ENCODE results near the gene CACNA1S. TPM values are rescaled to one million over a fixed set of nuclear protein-coding genes. Genes with fewer than 3 reads are reported as not detected.

CACNA1S gene
- total RNA-seq, 1 donor from 2014 or later: 0.11 TPM

DNA sequence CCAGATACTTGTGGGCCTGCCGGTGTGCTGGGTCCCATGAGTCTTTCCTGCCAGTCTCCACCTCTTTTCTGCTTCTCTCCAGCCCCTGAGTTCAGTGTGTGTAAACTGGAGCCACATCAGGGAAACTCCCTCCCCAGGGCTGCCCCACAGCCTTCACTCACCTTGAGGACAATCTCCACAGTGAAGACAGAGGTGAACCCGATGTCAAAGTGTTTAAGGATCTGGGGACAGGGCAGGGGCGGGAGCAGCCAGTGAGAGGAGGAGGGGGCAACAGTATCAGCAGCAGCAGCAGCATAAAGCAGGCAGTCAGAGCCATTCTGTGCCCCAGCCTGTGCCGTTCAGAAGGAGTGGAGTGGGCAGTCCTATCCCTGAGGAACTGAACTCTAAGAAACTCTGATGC is 43.2 kb downstream of the CACNA1S start:
- Histone ChIP-seq H4K20me1 (ENCODE audit: low read depth) (no peaks in the 10 kb centered on the region), H3K4me3 (no peak overlapping the region), H3K36me3 (no peaks in the 10 kb centered on the region), H3K79me2 (ENCODE audit: low read depth) (no peaks in the 10 kb centered on the region), H3K27ac (no peak overlapping the region), H3K27me3 (no peaks in the 10 kb centered on the region), H3F3A (ENCODE audit: low read depth) (no peaks in the 10 kb centered on the region), H3K4me1 (peaks cover 8% of the 10 kb centered on the region), H3K4me2 (peak overlapping the region; percentile 24), H3K9ac (no peak overlapping the region), H3K9me3 (ENCODE audit: low read depth) (no peaks in the 10 kb centered on the region), H2AFZ (replicated peaks) (peak overlapping the region; percentile 79)
- no peak for DNase-seq (ENCODE audit: low spot score)
- H3K9me3 Mint-ChIP-seq: no peaks in the 10 kb centered on the region
- TF ChIP-seq EZH2phosphoT487 (IDR thresholded peaks at IDR 0.05) (no peak), EZH2 (IDR thresholded peaks at IDR 0.05) (no peak)
- TF ChIP-seq, protein P1, sequence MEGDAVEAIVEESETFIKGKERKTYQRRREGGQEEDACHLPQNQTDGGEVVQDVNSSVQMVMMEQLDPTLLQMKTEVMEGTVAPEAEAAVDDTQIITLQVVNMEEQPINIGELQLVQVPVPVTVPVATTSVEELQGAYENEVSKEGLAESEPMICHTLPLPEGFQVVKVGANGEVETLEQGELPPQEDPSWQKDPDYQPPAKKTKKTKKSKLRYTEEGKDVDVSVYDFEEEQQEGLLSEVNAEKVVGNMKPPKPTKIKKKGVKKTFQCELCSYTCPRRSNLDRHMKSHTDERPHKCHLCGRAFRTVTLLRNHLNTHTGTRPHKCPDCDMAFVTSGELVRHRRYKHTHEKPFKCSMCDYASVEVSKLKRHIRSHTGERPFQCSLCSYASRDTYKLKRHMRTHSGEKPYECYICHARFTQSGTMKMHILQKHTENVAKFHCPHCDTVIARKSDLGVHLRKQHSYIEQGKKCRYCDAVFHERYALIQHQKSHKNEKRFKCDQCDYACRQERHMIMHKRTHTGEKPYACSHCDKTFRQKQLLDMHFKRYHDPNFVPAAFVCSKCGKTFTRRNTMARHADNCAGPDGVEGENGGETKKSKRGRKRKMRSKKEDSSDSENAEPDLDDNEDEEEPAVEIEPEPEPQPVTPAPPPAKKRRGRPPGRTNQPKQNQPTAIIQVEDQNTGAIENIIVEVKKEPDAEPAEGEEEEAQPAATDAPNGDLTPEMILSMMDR (IDR thresholded peaks at IDR 0.05): no peak
- no peaks in the 10 kb centered on the region for H3K36me3 Mint-ChIP-seq
- H3K27me3 Mint-ChIP-seq (ENCODE audit: insufficient read depth, low read depth): peaks cover 25% of the 10 kb centered on the region
- H3K27ac Mint-ChIP-seq: peak overlapping the region; percentile 81
- H3K4me3 Mint-ChIP-seq: no peak overlapping the region
- peaks cover 33% of the 10 kb centered on the region for H3K4me1 Mint-ChIP-seq

DNA sequence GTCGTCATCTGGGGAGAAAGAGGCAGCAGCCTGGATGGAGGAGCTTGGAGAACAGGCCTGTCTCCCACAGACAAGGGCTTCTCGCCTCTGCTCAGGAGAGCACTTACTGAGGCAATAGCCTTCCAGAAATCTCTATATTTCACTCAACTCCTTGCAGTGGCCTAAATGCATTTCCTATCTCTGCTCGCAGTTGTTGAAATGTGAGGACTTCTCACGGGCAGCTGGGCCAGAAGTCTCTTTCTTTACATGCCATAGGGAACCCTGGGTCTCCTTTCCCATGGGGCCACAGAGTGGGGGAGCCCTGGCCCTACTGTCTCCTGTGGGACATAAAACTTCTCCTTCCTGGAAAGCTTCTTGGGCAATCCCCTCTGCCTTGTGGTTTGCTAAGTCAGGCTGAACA is 45.2 kb downstream of the CACNA1S start:
- TF ChIP-seq EZH2 (IDR thresholded peaks at IDR 0.05): no peak
- TF ChIP-seq, protein P1 (IDR thresholded peaks at IDR 0.05): no peak
- TF ChIP-seq EZH2phosphoT487 (IDR thresholded peaks at IDR 0.05): no peak
- Mint-ChIP-seq H3K27ac (no peak overlapping the region), H3K9me3 (no peaks in the 10 kb centered on the region), H3K36me3 (no peaks in the 10 kb centered on the region), H3K4me3 (no peak overlapping the region), H3K4me1 (peaks cover 43% of the 10 kb centered on the region), H3K27me3 (ENCODE audit: insufficient read depth, low read depth) (peaks cover 19% of the 10 kb centered on the region)
- H3K9me3 ChIP-seq (ENCODE audit: low read depth): no peaks in the 10 kb centered on the region
- peaks cover 19% of the 10 kb centered on the region for H3K4me1 ChIP-seq
- no peaks in the 10 kb centered on the region for H3K36me3 ChIP-seq
- DNase-seq (ENCODE audit: low spot score): no peak
- no peaks in the 10 kb centered on the region for H3F3A ChIP-seq (ENCODE audit: low read depth)
- no peak overlapping the region for H3K9ac ChIP-seq
- no peak overlapping the region for H3K27ac ChIP-seq
- H3K27me3 ChIP-seq: no peaks in the 10 kb centered on the region
- no peak overlapping the region for H2AFZ ChIP-seq (replicated peaks)
- H3K79me2 ChIP-seq (ENCODE audit: low read depth): no peaks in the 10 kb centered on the region
- H3K4me2 ChIP-seq: no peak overlapping the region
- no peaks in the 10 kb centered on the region for H4K20me1 ChIP-seq (ENCODE audit: low read depth)
- no peak overlapping the region for H3K4me3 ChIP-seq

DNA sequence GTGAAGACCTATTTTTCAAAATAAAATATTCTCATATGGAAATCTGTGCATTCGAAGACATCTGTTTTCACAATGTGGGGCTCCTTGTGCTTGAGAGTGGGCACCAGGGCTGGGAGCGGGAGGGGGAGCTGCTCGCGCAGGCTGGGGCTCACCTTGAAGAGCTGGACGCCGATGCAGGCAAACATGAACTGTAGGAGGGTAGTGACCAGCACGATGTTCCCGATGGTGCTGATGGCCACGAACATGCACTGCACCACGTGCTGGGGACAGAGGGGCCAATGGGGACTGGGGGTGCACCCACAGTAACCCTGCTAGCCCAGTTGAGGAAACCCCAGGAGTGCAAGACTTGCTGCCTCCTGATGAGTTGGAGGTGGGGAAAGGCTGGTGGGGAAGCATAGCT is 46.5 kb downstream of the CACNA1S start:
- no peaks in the 10 kb centered on the region for H3F3A ChIP-seq (ENCODE audit: low read depth)
- H3K4me3 Mint-ChIP-seq: no peak overlapping the region
- H3K9ac ChIP-seq: no peak overlapping the region
- peaks cover 19% of the 10 kb centered on the region for H3K4me1 ChIP-seq
- no peaks in the 10 kb centered on the region for H3K27me3 ChIP-seq
- no peak overlapping the region for H3K4me2 ChIP-seq
- no peaks in the 10 kb centered on the region for H3K9me3 Mint-ChIP-seq
- H3K27ac Mint-ChIP-seq: no peak overlapping the region
- peaks cover 42% of the 10 kb centered on the region for H3K4me1 Mint-ChIP-seq
- no peaks in the 10 kb centered on the region for H3K9me3 ChIP-seq (ENCODE audit: low read depth)
- no peak overlapping the region for H2AFZ ChIP-seq (replicated peaks)
- H3K4me3 ChIP-seq: no peak overlapping the region
- H3K36me3 ChIP-seq: no peaks in the 10 kb centered on the region
- no peak overlapping the region for H3K27ac ChIP-seq
- H3K36me3 Mint-ChIP-seq: no peaks in the 10 kb centered on the region
- no peak for DNase-seq (ENCODE audit: low spot score)
- H3K27me3 Mint-ChIP-seq (ENCODE audit: insufficient read depth, low read depth): peaks cover 23% of the 10 kb centered on the region
- TF ChIP-seq EZH2 (IDR thresholded peaks at IDR 0.05) (no peak), EZH2phosphoT487 (IDR thresholded peaks at IDR 0.05) (no peak)
- TF ChIP-seq, protein P1 (IDR thresholded peaks at IDR 0.05): no peak
- H4K20me1 ChIP-seq (ENCODE audit: low read depth): no peaks in the 10 kb centered on the region
- H3K79me2 ChIP-seq (ENCODE audit: low read depth): no peaks in the 10 kb centered on the region

All from neural progenitor cell (in vitro differentiated cells).